HEK293 (cell line): ENCODE data around the gene MYO1E.

Experiments used
- CTCF ChIP-seq: fragments of 450-650 bp; formaldehyde crosslinking; IDR thresholded peaks from 2 replicates; pipeline ENCODE4 v1.5.1; 2016; ENCODE audit warnings: missing biosample characterization, missing genetic modification characterization
- HOXA7 ChIP-seq: sonication (generic); formaldehyde crosslinking; IDR thresholded peaks from 2 replicates; pipeline ENCODE4 v1.8.1; 2022; ENCODE audit warnings: missing genetic modification reagents, borderline replicate concordance
- PBX3 ChIP-seq: sonication (generic); formaldehyde crosslinking; IDR thresholded peaks from 2 replicates; pipeline ENCODE4 v1.8.1; 2022; ENCODE audit warnings: mild to moderate bottlenecking, moderate library complexity, missing genetic modification reagents
- PRDM10 ChIP-seq: fragments of 450-650 bp; formaldehyde crosslinking; IDR thresholded peaks from 2 replicates; pipeline ENCODE4 v1.5.1; 2016; ENCODE audit warnings: missing biosample characterization, missing genetic modification characterization
- YY1 ChIP-seq: fragments of 450-650 bp; formaldehyde crosslinking; IDR thresholded peaks from 2 replicates; pipeline ENCODE4 v1.5.1; 2018; ENCODE audit warnings: missing biosample characterization, missing genetic modification characterization
- ZNF274 ChIP-seq, 2 experiments: fragments of 200-500 bp in 1 of 2; fragments of 450-650 bp in 1 of 2; sonication (Bioruptor generic) in 1 of 2; formaldehyde crosslinking in 1 of 2; IDR thresholded peaks; 2 replicates each; pipeline versions ENCODE4 v1.5.1 to v1.6.1; 2014 to 2016; ENCODE audit warnings: borderline replicate concordance in 1 of 2, inconsistent platforms in 1 of 2, low read length in 1 of 2, missing biosample characterization in 1 of 2, missing genetic modification characterization in 1 of 2
- ZNF280C ChIP-seq: fragments of 450-650 bp; formaldehyde crosslinking; IDR thresholded peaks from 2 replicates; pipeline ENCODE4 v1.5.1; 2016; ENCODE audit warnings: missing biosample characterization, missing genetic modification characterization
- ZNF473 ChIP-seq: fragments of 450-650 bp; formaldehyde crosslinking; IDR thresholded peaks from 2 replicates; pipeline ENCODE4 v1.5.1; 2017; ENCODE audit warnings: missing biosample characterization, missing genetic modification characterization
- ZNF510 ChIP-seq: fragments of 450-650 bp; formaldehyde crosslinking; IDR thresholded peaks from 2 replicates; pipeline ENCODE4 v1.5.1; 2018; ENCODE audit warnings: mild to moderate bottlenecking, missing genetic modification characterization, missing biosample characterization; ENCODE audit not compliant: insufficient replicate concordance
- ZNF580 ChIP-seq: fragments of 450-650 bp; formaldehyde crosslinking; IDR thresholded peaks from 2 replicates; pipeline ENCODE4 v1.5.1; 2016; ENCODE audit warnings: missing biosample characterization, missing genetic modification characterization
- ZNF660 ChIP-seq: fragments of 450-650 bp; IDR thresholded peaks from 2 replicates; pipeline ENCODE4 v1.5.1; 2018; ENCODE audit warnings: missing biosample characterization, mild to moderate bottlenecking, missing genetic modification characterization
- ZSCAN18 ChIP-seq: fragments of 450-650 bp; formaldehyde crosslinking; IDR thresholded peaks from 2 replicates; pipeline ENCODE4 v1.5.1; 2016; ENCODE audit warnings: missing biosample characterization, missing genetic modification characterization

GRCh38 chr15:59185725-59186124, 186.9 kb downstream of the MYO1E start:
- TF ChIP-seq HOXA7 (no peak), YY1 (tag by site-specific recombination) (no peak), CTCF (tag by site-specific recombination) (no peak), ZNF274 (IDR thresholded peaks at IDR 0.05; ENCODE audit: low read length) (no peak), ZNF274 (tag by site-specific recombination; IDR thresholded peaks at IDR 0.05; ENCODE audit: borderline replicate concordance) (no peak), PBX3 (CRISPR knock-in tag) (no peak), ZNF473 (tag by site-specific recombination) (no peak), ZSCAN18 (no peak), ZNF510 (tag by site-specific recombination) (no peak), ZNF580 (tag by site-specific recombination) (no peak), ZNF660 (tag by site-specific recombination) (no peak), ZNF280C (tag by site-specific recombination) (no peak), PRDM10 (tag by site-specific recombination) (no peak)
